HG03139 (cell line): ENCODE measurements around the gene PPP1R27.
A peak's percentile ranks its signal among the peaks of the same experiment; 100 is the strongest.

Experiments
- ATAC-seq: cut with Tn5 transposase; IDR thresholded peaks from one replicate; pipeline ENCODE4 v1.9.1; 2021; ENCODE audit not compliant: unreplicated experiment

The PPP1R27 gene

GRCh38 chr17:81834831-81835267, at the start of gene PPP1R27:
Gene PPP1R27, minus strand, starts transcription at chr17:81835050. Its CDS starts 97 bp downstream, at chr17:81834953.
- ATAC-seq = no peak

- ATAC-seq = no peak
Observed at GRCh38 chr17:81884520-81884919, 49.7 kb upstream of the PPP1R27 start.

GRCh38 chr17:81879121-81879520, 44.3 kb upstream of the PPP1R27 start:
- no peak for ATAC-seq

- no peak for ATAC-seq
Observed at GRCh38 chr17:81878294-81878693, 43.4 kb upstream of the PPP1R27 start.

GRCh38 chr17:81877569-81877968, 42.7 kb upstream of the PPP1R27 start:
- no peak for ATAC-seq

GRCh38 chr17:81871387-81872230, 36.8 kb upstream of the PPP1R27 start:
- peak; percentile 47 for ATAC-seq

GRCh38 chr17:81870981-81871386, 36.1 kb upstream of the PPP1R27 start, which contains the start of gene ARHGDIA:
Gene ARHGDIA, minus strand, starts transcription at chr17:81871337. Its CDS starts 1,407 bp downstream, at chr17:81869930.
- ATAC-seq = no peak

- ATAC-seq = no peak
Observed at GRCh38 chr17:81870131-81870980, 35.5 kb upstream of the PPP1R27 start.

GRCh38 chr17:81869221-81870130, 34.6 kb upstream of the PPP1R27 start:
- ATAC-seq = no peak

- no peak for ATAC-seq
Observed at GRCh38 chr17:81868674-81869220, 33.9 kb upstream of the PPP1R27 start.

- no peak for ATAC-seq
Observed at GRCh38 chr17:81867991-81868673, 33.3 kb upstream of the PPP1R27 start.

GRCh38 chr17:81867170-81867990, 32.5 kb upstream of the PPP1R27 start:
- ATAC-seq = no peak

GRCh38 chr17:81866440-81867169, 31.8 kb upstream of the PPP1R27 start:
- no peak for ATAC-seq

- no peak for ATAC-seq
Observed at GRCh38 chr17:81865733-81866439, 31.0 kb upstream of the PPP1R27 start.

GRCh38 chr17:81865358-81865732, 30.5 kb upstream of the PPP1R27 start:
- ATAC-seq = no peak

GRCh38 chr17:81863833-81864768, 29.3 kb upstream of the PPP1R27 start:
- no peak for ATAC-seq
